ENCODE results near the gene FLVCR1. TPM values are rescaled to one million over a fixed set of nuclear protein-coding genes. Genes with fewer than 3 reads are reported as not detected.

The FLVCR1 gene
- polyA plus RNA-seq, 3 donors, result 1.8 to 5.5 (median 2.8) TPM

- peaks cover 17% of the 10 kb centered on the region for H3K4me1 Mint-ChIP-seq
- Histone ChIP-seq H3K36me3 (replicated peaks in 1 of 2; ENCODE audit: control insufficient read depth in 1 of 2, insufficient read depth in 2 of 2, low read length in 2 of 2) (no peaks in the 10 kb centered on the region), H3K79me2 (ENCODE audit: insufficient read depth, low read length) (no peaks in the 10 kb centered on the region), H3K4me3 (replicated peaks in 1 of 3; ENCODE audit: low read depth in 2 of 3, low read length in 3 of 3) (no peak overlapping the region), H3K9ac (ENCODE audit: insufficient read depth, low read length, poor library complexity, severe bottlenecking) (no peak overlapping the region), H3K4me1 (ENCODE audit: control insufficient read depth in 1 of 2, insufficient read depth in 2 of 2, low read length in 2 of 2) (peaks cover 14% of the 10 kb centered on the region in 2 donors), H4K20me1 (ENCODE audit: insufficient read depth, low read length) (no peaks in the 10 kb centered on the region), H2AFZ (ENCODE audit: insufficient read depth, low read depth, low read length, poor library complexity, severe bottlenecking) (no peak overlapping the region), H3K27me3 (ENCODE audit: control insufficient read depth in 2 of 2, insufficient read depth in 2 of 2, low read length in 2 of 2) (no peaks in the 10 kb centered on the region), H3K4me2 (replicated peaks; ENCODE audit: extremely low read depth, low read length, poor library complexity, severe bottlenecking) (no peak overlapping the region), H3K27ac (ENCODE audit: low read depth in 1 of 2, low read length in 2 of 2) (no peak overlapping the region), H3K9me3 (replicated peaks in 1 of 2; ENCODE audit: control insufficient read depth in 1 of 2, insufficient read depth in 1 of 2, low read length in 2 of 2) (peaks cover 28 to 31% of the 10 kb centered on the region in 2 donors)
- peaks cover 26 to 43% (median 37%) of the 10 kb centered on the region in 7 donors for H3K9me3 Mint-ChIP-seq
- no peak for DNase-seq
- H3K27me3 Mint-ChIP-seq (ENCODE audit: low read depth in 3 of 3), result peaks cover 0 to 2% (median 1%) of the 10 kb centered on the region in 3 donors
- H3K4me3 Mint-ChIP-seq, result no peak overlapping the region
- intact Hi-C loops (cut with micrococcal nuclease), result no loop called here
- no peak overlapping the region for H3K27ac Mint-ChIP-seq
- TF ChIP-seq CTCF (IDR thresholded peaks at IDR 0.05), result no peak
- peaks cover 2% of the 10 kb centered on the region in 2 donors for H3K36me3 Mint-ChIP-seq
- WGBS (ENCODE audit: insufficient coverage), result 100% methylated on average over 14 of the region's 16 CpGs
Measured at GRCh38 chr1:212824201-212824600, 33.9 kb upstream of the FLVCR1 start.

GRCh38 chr1:212825798-212826452 is 32.1 kb upstream of the FLVCR1 start:
- intact Hi-C loops (cut with micrococcal nuclease), result no loop called here
- 95% methylated on average over 6 of the region's 6 CpGs for WGBS (ENCODE audit: insufficient coverage)
- Mint-ChIP-seq H3K4me1 (peaks cover under 1% of the 10 kb centered on the region), H3K4me3 (no peak overlapping the region), H3K9me3 (peaks cover 26 to 43% (median 37%) of the 10 kb centered on the region in 7 donors), H3K27me3 (ENCODE audit: low read depth in 3 of 3) (peaks cover 1 to 2% (median 2%) of the 10 kb centered on the region in 3 donors), H3K27ac (no peak overlapping the region), H3K36me3 (peaks cover 2% of the 10 kb centered on the region in 2 donors)
- H4K20me1 ChIP-seq (ENCODE audit: insufficient read depth, low read length), result no peaks in the 10 kb centered on the region
- H3K4me1 ChIP-seq (ENCODE audit: control insufficient read depth in 1 of 2, insufficient read depth in 2 of 2, low read length in 2 of 2), result no peaks in the 10 kb centered on the region
- H3K9me3 ChIP-seq (replicated peaks in 1 of 2; ENCODE audit: control insufficient read depth in 1 of 2, insufficient read depth in 1 of 2, low read length in 2 of 2), result peaks cover 28 to 31% of the 10 kb centered on the region in 2 donors
- no peak overlapping the region for H3K9ac ChIP-seq (ENCODE audit: insufficient read depth, low read length, poor library complexity, severe bottlenecking)
- DNase-seq, result no peak
- no peaks in the 10 kb centered on the region for H3K27me3 ChIP-seq (ENCODE audit: control insufficient read depth in 2 of 2, insufficient read depth in 2 of 2, low read length in 2 of 2)
- no peak overlapping the region for H3K4me3 ChIP-seq (replicated peaks in 1 of 3; ENCODE audit: low read depth in 2 of 3, low read length in 3 of 3)
- H3K4me2 ChIP-seq (replicated peaks; ENCODE audit: extremely low read depth, low read length, poor library complexity, severe bottlenecking), result no peak overlapping the region
- no peaks in the 10 kb centered on the region for H3K79me2 ChIP-seq (ENCODE audit: insufficient read depth, low read length)
- no peak for TF ChIP-seq CTCF (IDR thresholded peaks at IDR 0.05)
- no peak overlapping the region for H3K27ac ChIP-seq (ENCODE audit: low read depth in 1 of 2, low read length in 2 of 2)
- H3K36me3 ChIP-seq (replicated peaks in 1 of 2; ENCODE audit: control insufficient read depth in 1 of 2, insufficient read depth in 2 of 2, low read length in 2 of 2), result no peaks in the 10 kb centered on the region
- H2AFZ ChIP-seq (ENCODE audit: insufficient read depth, low read depth, low read length, poor library complexity, severe bottlenecking), result no peak overlapping the region

Measured in CD14-positive monocyte (primary cell).